ENCODE data around the gene HERPUD2. TPM values are rescaled to one million over a fixed set of nuclear protein-coding genes. Genes with fewer than 3 reads are reported as not detected.

HERPUD2 gene
- total RNA-seq (ENCODE audit: low replicate concordance), result 37.8 and 43.7 TPM in 2 replicates

- H3K4me1 Mint-ChIP-seq, result peaks cover 44% of the 10 kb centered on the region
- Histone ChIP-seq H3K4me3 (peak within 1 kb of the TSS; percentile 93), H3K79me2 (ENCODE audit: low read depth) (peaks cover 55% of the 10 kb centered on the region), H2AFZ (replicated peaks) (peak within 1 kb of the TSS; percentile 84), H4K20me1 (ENCODE audit: low read depth) (peaks cover 27% of the 10 kb centered on the region), H3K27ac (peak within 1 kb of the TSS; percentile 97), H3K9me3 (ENCODE audit: low read depth) (no peaks in the 10 kb centered on the region), H3K27me3 (no peaks in the 10 kb centered on the region), H3K4me1 (peaks cover 35% of the 10 kb centered on the region), H3K9ac (peak within 1 kb of the TSS; percentile 65), H3K4me2 (peak within 1 kb of the TSS; percentile 98), H3F3A (ENCODE audit: low read depth) (peaks cover 15% of the 10 kb centered on the region), H3K36me3 (no peaks in the 10 kb centered on the region)
- H3K9me3 Mint-ChIP-seq, result peaks cover 6% of the 10 kb centered on the region
- peaks cover 35% of the 10 kb centered on the region for H3K36me3 Mint-ChIP-seq
- peak within 1 kb of the TSS; percentile 99 for H3K4me3 Mint-ChIP-seq
- no peak for TF ChIP-seq EZH2 (IDR thresholded peaks at IDR 0.05)
- peak; percentile 20 for TF ChIP-seq EZH2phosphoT487 (IDR thresholded peaks at IDR 0.05)
- peak within 1 kb of the TSS; percentile 98 for H3K27ac Mint-ChIP-seq
- H3K27me3 Mint-ChIP-seq (ENCODE audit: insufficient read depth, low read depth), result no peaks in the 10 kb centered on the region
- peak; percentile 96 for DNase-seq (ENCODE audit: low spot score)
Measured at GRCh38 chr7:35694784-35695472, at the start of gene HERPUD2. Gene HERPUD2 (minus strand): TSS chr7:35695135. CDS start chr7:35694330, 805 bp downstream.

- Mint-ChIP-seq H3K9me3 (peaks cover 5% of the 10 kb centered on the region), H3K4me1 (peaks cover under 1% of the 10 kb centered on the region), H3K27ac (no peak overlapping the region), H3K36me3 (no peaks in the 10 kb centered on the region), H3K27me3 (ENCODE audit: insufficient read depth, low read depth) (no peaks in the 10 kb centered on the region), H3K4me3 (no peak overlapping the region)
- Histone ChIP-seq H2AFZ (replicated peaks) (no peak overlapping the region), H3K4me3 (no peak overlapping the region), H3K9ac (no peak overlapping the region), H3K79me2 (ENCODE audit: low read depth) (no peaks in the 10 kb centered on the region), H3K9me3 (ENCODE audit: low read depth) (no peaks in the 10 kb centered on the region), H4K20me1 (ENCODE audit: low read depth) (no peaks in the 10 kb centered on the region), H3F3A (ENCODE audit: low read depth) (no peaks in the 10 kb centered on the region), H3K27ac (no peak overlapping the region), H3K27me3 (no peaks in the 10 kb centered on the region), H3K36me3 (no peaks in the 10 kb centered on the region), H3K4me1 (peaks cover 13% of the 10 kb centered on the region), H3K4me2 (no peak overlapping the region)
- no peak for TF ChIP-seq EZH2phosphoT487 (IDR thresholded peaks at IDR 0.05)
- no peak for TF ChIP-seq EZH2 (IDR thresholded peaks at IDR 0.05)
- no peak for TF ChIP-seq CTCF (IDR thresholded peaks at IDR 0.05)
- DNase-seq (ENCODE audit: low spot score), result no peak
Measured at GRCh38 chr7:35738889-35739288, 44.0 kb upstream of the HERPUD2 start.

GRCh38 chr7:35736725-35737124 lies 41.8 kb upstream of the HERPUD2 start:
- no peaks in the 10 kb centered on the region for H4K20me1 ChIP-seq (ENCODE audit: low read depth)
- peaks cover 4% of the 10 kb centered on the region for H3K4me1 Mint-ChIP-seq
- H3K4me3 Mint-ChIP-seq, result no peak overlapping the region
- H3K27me3 ChIP-seq, result no peaks in the 10 kb centered on the region
- H3K9me3 Mint-ChIP-seq, result no peaks in the 10 kb centered on the region
- H3K9ac ChIP-seq, result no peak overlapping the region
- TF ChIP-seq EZH2 (IDR thresholded peaks at IDR 0.05), result no peak
- no peak for TF ChIP-seq CTCF (IDR thresholded peaks at IDR 0.05)
- TF ChIP-seq EZH2phosphoT487 (IDR thresholded peaks at IDR 0.05), result no peak
- H3K36me3 Mint-ChIP-seq, result no peaks in the 10 kb centered on the region
- no peaks in the 10 kb centered on the region for H3K9me3 ChIP-seq (ENCODE audit: low read depth)
- no peaks in the 10 kb centered on the region for H3K27me3 Mint-ChIP-seq (ENCODE audit: insufficient read depth, low read depth)
- H3K4me1 ChIP-seq, result peaks cover 15% of the 10 kb centered on the region
- H3K36me3 ChIP-seq, result no peaks in the 10 kb centered on the region
- H3K4me3 ChIP-seq, result no peak overlapping the region
- H2AFZ ChIP-seq (replicated peaks), result no peak overlapping the region
- no peaks in the 10 kb centered on the region for H3K79me2 ChIP-seq (ENCODE audit: low read depth)
- no peaks in the 10 kb centered on the region for H3F3A ChIP-seq (ENCODE audit: low read depth)
- no peak for DNase-seq (ENCODE audit: low spot score)
- H3K4me2 ChIP-seq, result no peak overlapping the region
- no peak overlapping the region for H3K27ac ChIP-seq
- H3K27ac Mint-ChIP-seq, result no peak overlapping the region

- H3K4me2 ChIP-seq, result no peak overlapping the region
- H3K9me3 Mint-ChIP-seq, result no peaks in the 10 kb centered on the region
- H2AFZ ChIP-seq (replicated peaks), result no peak overlapping the region
Measured at GRCh38 chr7:35735396-35735795, 40.5 kb upstream of the HERPUD2 start.

More at GRCh38 chr7:35735396-35735795, 40.5 kb upstream of the HERPUD2 start:
- Histone ChIP-seq H3F3A (ENCODE audit: low read depth) (no peaks in the 10 kb centered on the region), H3K9ac (no peak overlapping the region), H3K4me3 (no peak overlapping the region), H3K27ac (no peak overlapping the region), H4K20me1 (ENCODE audit: low read depth) (no peaks in the 10 kb centered on the region), H3K27me3 (no peaks in the 10 kb centered on the region), H3K79me2 (ENCODE audit: low read depth) (no peaks in the 10 kb centered on the region), H3K9me3 (ENCODE audit: low read depth) (no peaks in the 10 kb centered on the region), H3K4me1 (peaks cover 15% of the 10 kb centered on the region), H3K36me3 (no peaks in the 10 kb centered on the region)
- H3K4me1 Mint-ChIP-seq, result peaks cover 4% of the 10 kb centered on the region
- no peak for DNase-seq (ENCODE audit: low spot score)
- H3K27me3 Mint-ChIP-seq (ENCODE audit: insufficient read depth, low read depth), result no peaks in the 10 kb centered on the region
- no peaks in the 10 kb centered on the region for H3K36me3 Mint-ChIP-seq
- no peak overlapping the region for H3K27ac Mint-ChIP-seq
- TF ChIP-seq EZH2phosphoT487 (IDR thresholded peaks at IDR 0.05) (no peak), EZH2 (IDR thresholded peaks at IDR 0.05) (no peak), CTCF (IDR thresholded peaks at IDR 0.05) (no peak)
- H3K4me3 Mint-ChIP-seq, result no peak overlapping the region

All from neural progenitor cell (in vitro differentiated cells).